GM18519 (cell line): Measurements from ENCODE around the gene PCSK6.
"Not testable (repeated sequence)": the region's sequence is repeated elsewhere in the genome, so short reads cannot be mapped to it uniquely, and the experiment has no call there.

Experiments
- ATAC-seq: cut with Tn5 transposase; IDR thresholded peaks from one replicate; pipeline ENCODE4 v1.9.1; 2021; ENCODE audit warnings: mild to moderate bottlenecking, moderate library complexity; ENCODE audit not compliant: unreplicated experiment, low FRiP score

Gene PCSK6

GRCh38 chr15:101437618-101438481 is 51.7 kb downstream of the PCSK6 start:
- no peak for ATAC-seq

- ATAC-seq: no peak
These were observed 52.3 kb downstream of the PCSK6 start for GRCh38 chr15:101437209-101437608.

DNA sequence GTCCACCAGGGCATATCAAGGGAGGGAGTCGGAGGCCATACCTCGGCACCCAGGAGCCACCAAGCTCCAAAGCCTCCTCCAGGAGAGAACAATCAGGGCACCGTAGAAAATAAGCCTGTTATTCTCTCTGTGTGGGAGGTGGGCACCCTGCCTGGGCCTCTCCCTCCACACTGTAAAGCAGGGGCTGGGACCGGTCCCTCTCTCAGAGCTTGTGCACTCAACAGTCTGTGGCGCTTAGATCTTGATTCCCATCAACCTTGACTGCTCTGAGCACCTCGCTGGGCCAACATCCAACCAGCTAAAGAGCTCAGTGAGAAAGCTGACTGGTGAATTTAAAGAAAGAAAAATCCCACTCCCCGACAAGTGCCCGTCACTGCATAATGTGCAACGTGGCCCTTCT is 53.0 kb downstream of the PCSK6 start:
- no peak for ATAC-seq

GRCh38 chr15:101435761-101436160 is 53.7 kb downstream of the PCSK6 start:
- ATAC-seq: no peak

DNA sequence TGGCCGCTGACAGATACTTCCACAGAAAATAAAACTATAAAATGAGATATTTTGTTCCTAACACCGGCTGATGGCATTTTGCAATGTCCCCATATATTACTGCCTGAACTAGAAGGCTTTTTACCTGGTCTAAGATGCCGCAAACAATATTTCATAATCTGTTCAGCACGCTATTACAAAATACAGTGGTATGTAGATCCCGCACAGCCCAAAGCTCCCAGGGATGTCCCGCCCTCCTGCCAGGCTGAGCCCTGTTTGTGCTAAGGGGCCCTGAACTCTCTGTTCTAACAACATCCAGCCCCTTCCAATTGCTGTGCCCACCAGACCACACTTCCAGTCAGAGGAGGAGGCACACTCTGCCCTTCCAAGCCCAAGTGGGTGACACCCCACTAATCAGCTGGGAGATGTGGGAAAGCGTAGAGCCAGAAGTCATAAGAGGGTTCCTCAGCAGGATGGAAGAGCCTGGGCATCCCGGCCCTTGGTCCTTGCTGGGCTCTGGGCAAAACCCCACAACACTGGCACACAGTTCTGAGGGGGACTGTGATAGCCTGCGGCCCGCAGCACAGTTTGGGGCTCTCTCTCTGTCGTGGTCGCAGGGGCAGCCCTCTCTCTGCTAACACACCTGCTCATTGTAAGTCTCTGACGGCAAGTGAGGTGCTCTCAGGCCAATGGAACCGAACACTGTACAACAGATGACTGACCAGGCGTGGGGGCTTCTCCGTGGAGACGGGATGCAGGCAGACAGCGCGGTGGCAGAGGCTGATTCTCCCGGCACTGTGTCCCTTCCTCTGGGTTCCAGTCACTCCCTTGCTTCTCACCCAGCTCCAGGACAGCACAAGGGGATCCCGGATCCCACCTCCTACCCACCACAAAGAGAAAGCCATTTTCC is 55.2 kb downstream of the PCSK6 start:
- ATAC-seq: no peak

- ATAC-seq: no peak
These were observed 56.1 kb downstream of the PCSK6 start for GRCh38 chr15:101433396-101433795.

- ATAC-seq: no peak
These were observed 56.5 kb downstream of the PCSK6 start for GRCh38 chr15:101432982-101433381.

DNA sequence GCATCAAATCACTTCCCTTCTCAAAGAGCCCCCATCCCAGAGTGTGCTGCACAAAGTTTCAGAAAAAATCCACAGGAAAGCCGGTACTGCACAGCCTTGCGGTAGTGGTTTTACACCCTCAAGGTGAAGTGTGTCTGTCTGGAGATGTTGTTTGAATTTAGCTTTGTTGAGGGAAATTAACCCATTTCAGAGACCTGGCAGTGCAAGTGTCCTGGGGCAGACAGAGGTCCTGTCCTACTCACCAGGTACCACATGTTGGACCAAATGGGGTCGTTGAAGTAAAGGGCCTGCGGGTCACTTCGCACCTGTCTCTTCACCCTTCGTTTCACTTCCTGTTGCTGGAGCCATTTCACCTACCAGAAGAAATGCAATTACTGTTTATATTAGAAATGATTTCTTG is 57.8 kb downstream of the PCSK6 start:
- no peak for ATAC-seq

GRCh38 chr15:101431301-101431700 is 58.2 kb downstream of the PCSK6 start:
- no peak for ATAC-seq

DNA sequence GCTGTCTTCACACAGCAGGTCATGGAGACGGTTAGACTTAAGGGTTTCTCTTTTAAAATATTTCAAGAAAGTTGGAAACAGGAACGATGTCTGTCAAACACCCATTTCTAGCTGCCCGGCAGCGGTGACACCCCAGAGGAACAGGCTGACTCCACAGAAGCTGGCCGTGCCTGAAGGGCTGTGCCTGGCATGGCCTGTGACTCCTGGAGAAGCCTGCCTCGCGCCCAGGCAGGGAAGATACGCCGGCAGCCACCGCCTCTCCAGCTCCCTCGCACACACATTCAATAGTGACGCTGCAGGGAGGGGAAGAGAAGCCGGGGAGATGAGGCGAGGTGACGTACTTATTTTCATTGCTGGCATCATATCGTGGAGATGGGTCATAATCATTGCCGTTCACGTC is 59.9 kb downstream of the PCSK6 start:
- no peak for ATAC-seq

GRCh38 chr15:101429191-101429590 is 60.3 kb downstream of the PCSK6 start:
- ATAC-seq: no peak

GRCh38 chr15:101428758-101429157 is 60.7 kb downstream of the PCSK6 start:
- ATAC-seq: no peak

- ATAC-seq: no peak
These were observed 61.7 kb downstream of the PCSK6 start for GRCh38 chr15:101427606-101428487.

GRCh38 chr15:101426761-101427333 is 62.7 kb downstream of the PCSK6 start:
- ATAC-seq: no peak

DNA sequence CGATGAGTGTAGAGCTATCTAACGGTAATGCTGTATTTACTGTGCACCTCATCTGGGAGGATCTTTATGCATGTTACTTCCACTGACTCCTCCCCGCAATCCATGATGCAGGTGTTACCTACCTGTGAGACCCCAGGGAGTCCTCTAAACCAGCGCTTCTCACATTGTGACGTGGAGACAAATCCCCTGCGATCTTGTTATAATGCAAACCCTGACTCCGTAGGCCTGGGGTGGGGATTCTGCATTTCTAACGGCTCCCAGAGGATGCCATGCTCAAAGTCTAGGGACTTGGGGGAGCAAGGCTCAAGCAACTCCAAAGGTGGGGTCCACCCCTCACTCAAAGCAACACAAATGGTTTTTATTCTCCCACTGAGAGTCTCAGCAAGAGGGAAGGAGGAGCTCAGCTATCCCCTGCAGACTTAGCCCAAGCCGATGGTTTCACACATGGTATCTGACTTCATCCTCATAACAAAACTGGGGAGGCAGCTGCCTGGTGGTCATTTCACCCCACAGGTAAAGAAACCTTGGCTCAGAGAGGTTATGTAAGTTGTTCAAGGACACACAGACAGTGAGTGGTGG is 63.6 kb downstream of the PCSK6 start:
- ATAC-seq: no peak

- ATAC-seq: no peak
These were observed 64.5 kb downstream of the PCSK6 start for GRCh38 chr15:101424984-101425383.

DNA sequence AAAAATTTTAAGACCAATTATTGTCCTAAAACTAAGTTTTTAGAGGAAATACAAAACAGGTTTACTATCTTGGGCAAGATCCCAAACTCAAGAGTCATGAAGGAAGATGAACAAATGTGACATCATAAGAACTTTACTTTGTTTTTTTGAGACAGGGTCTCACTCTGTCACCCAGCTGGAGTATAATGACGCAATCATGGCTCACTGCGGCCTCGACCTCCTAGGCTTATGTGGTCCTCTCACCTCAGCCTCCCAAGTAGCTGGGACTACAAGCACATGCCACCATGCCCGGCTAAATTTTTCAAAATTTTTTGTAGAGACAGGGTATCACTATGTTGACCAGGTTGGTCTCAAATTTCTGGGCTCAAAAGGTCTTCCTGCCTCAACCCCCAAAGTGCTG is 69.3 kb downstream of the PCSK6 start:
- no peak for ATAC-seq

GRCh38 chr15:101416475-101416874 is 73.0 kb downstream of the PCSK6 start:
- ATAC-seq: not testable (repeated sequence)

DNA sequence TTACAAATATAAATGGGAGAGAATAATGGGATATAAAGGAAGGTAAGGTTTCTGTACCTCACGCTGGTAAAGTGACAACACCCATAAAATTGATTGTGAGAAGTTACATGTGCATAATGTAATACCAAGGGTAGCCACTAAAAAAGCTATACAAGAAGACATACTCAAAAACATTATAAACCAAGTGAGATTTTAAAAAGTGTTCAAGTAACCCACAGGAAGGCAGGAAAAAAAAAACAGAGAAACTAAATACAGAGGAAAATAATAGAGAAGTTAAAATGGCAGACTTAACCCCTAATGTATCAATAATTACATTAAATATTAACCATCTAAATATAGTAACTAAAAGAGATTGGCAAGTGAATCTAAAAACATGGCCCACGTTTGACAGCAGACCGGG is 76.3 kb downstream of the PCSK6 start:
- ATAC-seq: no peak

DNA sequence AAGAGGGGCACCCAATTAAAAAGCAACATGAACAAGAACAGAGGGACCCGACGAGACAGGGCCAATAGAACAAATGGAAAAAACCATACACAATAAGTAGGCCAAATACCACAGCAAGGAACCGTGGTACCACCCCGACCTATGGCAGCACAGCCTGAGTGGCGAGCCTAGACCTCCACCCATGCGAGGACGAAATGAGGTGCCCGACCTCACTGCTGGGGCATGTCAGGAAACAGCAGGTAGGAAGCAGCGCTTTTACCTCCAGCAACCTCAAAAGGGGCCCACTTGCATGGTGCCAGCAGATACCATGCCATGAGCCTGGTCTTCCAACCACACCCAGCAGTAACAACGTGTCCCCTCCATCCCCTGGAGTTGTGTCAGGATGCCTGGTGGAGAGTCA is 77.9 kb downstream of the PCSK6 start:
- no peak for ATAC-seq
